LNCaP clone FGC (cell line): ENCODE data around the gene RABL6.

ENCODE experiments used
- DNase-seq: peaks from one replicate; pipeline ENCODE4 v3.0.0-alpha.2; 2011; ENCODE audit warnings: low read depth
- H3K4me3 ChIP-seq: 2 replicates; pipeline ENCODE4 v1.5.1; 2011; ENCODE audit warnings: mild to moderate bottlenecking, low read depth, low read length, control low read depth
- CTCF ChIP-seq: IDR thresholded peaks from 2 replicates; pipeline ENCODE4 v1.5.1; 2012; ENCODE audit warnings: mild to moderate bottlenecking; ENCODE audit not compliant: control insufficient read depth, insufficient read depth; ENCODE audit errors: extremely low read depth

RABL6 gene

GRCh38 chr9:136857166-136857565, 49.4 kb downstream of the RABL6 start:
- no peak for TF ChIP-seq CTCF
- no peak overlapping the region for H3K4me3 ChIP-seq
- no peak for DNase-seq

- TF ChIP-seq CTCF: no peak
- no peak for DNase-seq
Measured at GRCh38 chr9:136857581-136858412, 50.0 kb downstream of the RABL6 start.

GRCh38 chr9:136858452-136858843, 50.7 kb downstream of the RABL6 start:
- no peak for TF ChIP-seq CTCF
- no peak overlapping the region for H3K4me3 ChIP-seq
- no peak for DNase-seq

More at GRCh38 chr9:136857581-136858412, 50.0 kb downstream of the RABL6 start:
- H3K4me3 ChIP-seq: no peak overlapping the region

- H3K4me3 ChIP-seq: no peak overlapping the region
- TF ChIP-seq CTCF: 0 out of 2 replicates have a peak, but pooled peaks have one; percentile 3
- DNase-seq: peak; percentile 77
Measured at GRCh38 chr9:136858844-136859757, 51.4 kb downstream of the RABL6 start.

GRCh38 chr9:136860529-136860928, 52.8 kb downstream of the RABL6 start:
- no peak overlapping the region for H3K4me3 ChIP-seq
- DNase-seq: no peak
- TF ChIP-seq CTCF: no peak

- TF ChIP-seq CTCF: no peak
- no peak for DNase-seq
- no peak overlapping the region for H3K4me3 ChIP-seq
Measured at GRCh38 chr9:136860933-136861873, 53.5 kb downstream of the RABL6 start.
